Inflammatory macrophage (primary cell): ENCODE results near the gene PRIMA1.

Experiments used
- DNase-seq, 2 donors: peaks; one replicate each; pipeline ENCODE4 v3.0.0-alpha.2; 2020 to 2022

Gene PRIMA1

GRCh38 chr14:93752980-93753561, 35.2 kb downstream of the PRIMA1 start:
- DNase-seq, result no peak

- no peak for DNase-seq
These were observed 36.2 kb downstream of the PRIMA1 start for GRCh38 chr14:93751946-93752655.

- DNase-seq, result no peak
These were observed 39.2 kb downstream of the PRIMA1 start for GRCh38 chr14:93749076-93749420.

- DNase-seq, result no peak
These were observed 39.8 kb downstream of the PRIMA1 start for GRCh38 chr14:93748208-93749075.

- no peak for DNase-seq
These were observed 40.7 kb downstream of the PRIMA1 start for GRCh38 chr14:93747560-93747959.

- DNase-seq, result no peak
These were observed 41.2 kb downstream of the PRIMA1 start for GRCh38 chr14:93747102-93747501.

GRCh38 chr14:93745603-93746273, 42.5 kb downstream of the PRIMA1 start:
- no peak for DNase-seq

GRCh38 chr14:93744876-93745275, 43.4 kb downstream of the PRIMA1 start:
- no peak for DNase-seq

GRCh38 chr14:93744176-93744575, 44.1 kb downstream of the PRIMA1 start:
- DNase-seq, result no peak

- no peak for DNase-seq
These were observed 44.8 kb downstream of the PRIMA1 start for GRCh38 chr14:93743270-93744060.

- no peak for DNase-seq
These were observed 45.5 kb downstream of the PRIMA1 start for GRCh38 chr14:93742761-93743160.

GRCh38 chr14:93741556-93742230, 46.6 kb downstream of the PRIMA1 start:
- DNase-seq, result no peak

GRCh38 chr14:93737634-93738033, 50.7 kb downstream of the PRIMA1 start:
- no peak for DNase-seq

- no peak for DNase-seq
These were observed 51.8 kb downstream of the PRIMA1 start for GRCh38 chr14:93736378-93737014.

- DNase-seq, result no peak
These were observed 53.1 kb downstream of the PRIMA1 start for GRCh38 chr14:93735206-93735605.

GRCh38 chr14:93734086-93734822, 54.0 kb downstream of the PRIMA1 start:
- no peak for DNase-seq

GRCh38 chr14:93733631-93734030, 54.7 kb downstream of the PRIMA1 start:
- no peak for DNase-seq

- DNase-seq, result no peak
These were observed 55.1 kb downstream of the PRIMA1 start for GRCh38 chr14:93733231-93733630.

GRCh38 chr14:93732524-93732923, 55.8 kb downstream of the PRIMA1 start:
- no peak for DNase-seq

GRCh38 chr14:93731753-93732152, 56.5 kb downstream of the PRIMA1 start:
- DNase-seq, result no peak
